GM18867 (cell line): ENCODE data around the gene MMP23B.
"Not testable (repeated sequence)": the region's sequence is repeated elsewhere in the genome, so short reads cannot be mapped to it uniquely, and the experiment has no call there.

Experiments used
- ATAC-seq: cut with Tn5 transposase; IDR thresholded peaks from one replicate; pipeline ENCODE4 v1.9.1; 2021; ENCODE audit warnings: mild to moderate bottlenecking, moderate library complexity; ENCODE audit not compliant: unreplicated experiment

Gene MMP23B

DNA sequence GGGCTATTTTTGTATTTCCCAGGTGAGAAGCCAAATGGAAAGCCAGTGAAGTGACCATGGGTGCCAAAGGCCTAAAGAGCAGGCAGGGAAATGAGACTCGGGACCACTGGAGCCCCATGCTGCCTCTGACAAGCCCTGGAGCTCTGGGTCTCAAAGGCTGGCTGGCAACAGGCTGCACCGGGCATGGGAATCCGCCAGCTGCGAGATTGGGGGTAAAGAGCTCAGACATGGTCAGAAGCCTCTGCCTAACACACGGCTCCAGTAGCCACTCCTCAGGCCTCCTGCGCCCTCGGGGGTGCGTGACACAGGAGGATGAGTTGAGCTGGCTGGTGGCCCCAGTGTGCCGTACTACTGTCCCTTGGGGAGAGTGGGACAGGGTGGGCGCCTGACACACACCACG is 32.3 kb downstream of the MMP23B start:
- not testable (repeated sequence) for ATAC-seq

DNA sequence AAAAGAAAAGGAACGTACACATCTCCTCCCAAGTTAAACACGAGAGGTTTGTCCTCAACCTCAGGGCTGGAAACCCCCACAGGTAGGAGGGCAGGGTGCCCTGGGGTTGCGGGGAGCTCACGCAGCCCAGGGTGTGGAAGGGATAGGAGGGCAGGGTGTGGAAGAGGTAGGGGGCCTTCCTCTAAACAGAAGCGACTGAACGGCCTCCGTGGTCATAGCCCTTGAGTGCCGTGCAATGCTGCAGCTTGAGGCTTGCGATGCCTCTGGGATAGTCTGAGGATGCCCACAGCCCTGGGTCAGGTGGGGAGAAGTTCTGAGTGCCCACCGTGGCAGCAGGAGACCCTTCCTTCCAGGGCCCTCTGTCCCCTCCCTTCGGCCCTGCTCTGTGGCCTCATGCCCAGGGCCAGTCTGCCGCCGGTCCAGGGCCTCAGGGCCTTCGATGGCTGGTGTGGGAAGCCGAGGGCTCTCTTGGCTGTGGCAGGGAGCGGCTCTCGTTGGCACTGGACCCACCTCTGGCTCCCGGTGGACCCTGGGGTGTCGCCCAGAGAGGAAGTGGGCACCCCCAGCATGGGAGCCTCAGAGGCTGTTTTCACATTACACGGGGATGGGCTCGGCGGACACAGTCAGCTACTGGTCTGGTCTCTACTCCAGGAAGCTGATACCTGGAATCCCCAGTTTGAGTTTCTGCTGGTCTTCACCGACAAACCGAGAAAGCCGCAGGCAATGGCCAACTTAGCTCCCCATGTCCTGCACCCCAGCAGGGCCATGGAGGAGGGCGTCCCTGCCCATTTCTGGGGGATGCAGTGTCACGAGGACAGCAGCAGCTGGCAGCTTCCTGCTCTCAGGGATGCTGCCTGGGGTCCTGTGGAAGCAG is 33.2 kb downstream of the MMP23B start:
- ATAC-seq: no peak

DNA sequence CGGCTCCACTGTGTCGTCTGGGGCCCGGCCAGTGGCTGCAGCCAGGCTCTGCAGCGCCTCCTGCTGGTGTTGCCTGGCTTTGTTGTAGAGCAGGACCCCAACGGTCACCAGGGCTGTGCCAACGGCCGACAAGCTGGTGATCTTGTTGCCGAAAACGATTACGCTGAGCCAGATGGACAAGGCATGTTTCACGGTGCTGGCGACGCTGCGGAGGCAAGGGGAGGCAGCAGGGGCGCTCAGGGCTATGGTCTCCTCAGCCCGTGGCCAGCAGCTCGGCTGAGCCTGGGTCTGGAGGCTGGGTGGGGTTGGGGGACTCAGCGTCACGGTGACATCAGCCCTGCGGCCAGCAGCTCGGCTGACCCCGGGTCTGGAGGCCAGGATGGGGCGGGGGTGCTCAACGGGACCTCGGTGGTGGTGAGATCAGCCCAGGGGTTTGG is 33.9 kb downstream of the MMP23B start:
- no peak for ATAC-seq

DNA sequence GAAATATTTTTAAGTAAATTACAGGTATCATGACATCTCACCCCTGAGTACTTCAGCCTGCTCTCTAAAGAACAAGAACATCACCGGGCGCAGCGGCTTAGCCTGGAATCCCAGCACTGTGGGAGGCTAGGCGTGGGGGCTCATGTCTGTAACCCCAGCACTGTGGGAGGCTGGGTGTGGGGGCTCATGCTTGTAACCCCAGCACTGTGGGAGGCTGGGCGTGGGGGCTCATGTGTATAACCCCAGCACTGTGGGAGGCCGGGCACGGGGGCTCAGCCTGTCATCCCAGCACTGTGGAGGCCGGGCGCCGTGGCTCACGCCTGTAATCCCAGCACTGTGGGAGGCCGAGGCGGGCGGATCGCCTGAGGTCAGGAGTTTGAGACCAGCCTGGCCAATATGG is 34.6 kb downstream of the MMP23B start:
- no peak for ATAC-seq

DNA sequence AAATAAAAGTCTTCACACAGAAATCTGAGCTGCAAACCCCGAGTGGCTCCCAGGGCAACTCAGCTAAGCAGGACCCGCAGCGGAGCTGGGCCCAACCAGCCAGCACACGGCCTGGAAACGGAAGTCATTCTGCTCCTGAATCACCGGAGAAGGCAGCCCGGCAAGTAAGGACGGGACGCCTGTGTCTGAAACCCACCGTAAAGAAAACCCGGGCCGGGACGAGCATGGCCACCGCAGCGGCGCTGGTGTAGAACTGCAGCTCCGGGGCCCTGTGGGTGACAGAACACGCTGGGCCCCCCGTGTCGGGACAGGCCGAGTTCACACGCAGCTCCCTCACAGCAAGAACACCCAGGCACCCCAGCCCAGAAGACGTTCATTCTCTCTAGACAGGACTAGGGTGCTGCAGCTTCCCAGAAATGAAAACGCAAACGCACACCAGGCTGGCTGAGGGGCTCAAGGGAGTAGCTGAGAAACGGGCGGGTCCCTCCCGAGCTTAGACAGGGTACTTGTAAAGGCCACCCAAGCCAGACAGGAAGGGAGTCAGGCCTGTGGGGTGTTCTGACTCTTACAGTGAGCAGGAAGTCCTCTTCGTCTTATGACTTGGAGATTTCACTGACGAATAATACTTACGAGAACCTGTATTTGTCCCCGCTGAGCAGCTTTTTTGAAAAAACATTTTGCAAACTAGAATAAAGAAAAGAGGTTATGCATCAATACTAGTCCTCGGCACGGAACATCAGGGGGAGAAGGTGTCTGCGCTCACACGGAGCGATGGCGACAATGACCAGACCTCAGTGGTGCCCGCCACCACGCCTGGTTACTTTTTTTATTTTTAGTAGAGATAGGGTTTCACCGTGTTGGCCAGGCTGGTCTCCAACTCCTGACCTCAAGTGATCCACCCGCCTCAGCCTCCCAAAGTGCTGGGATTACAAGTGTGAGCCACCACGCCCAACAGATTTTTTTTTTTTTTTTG is 37.8 kb downstream of the MMP23B start:
- ATAC-seq: no peak

DNA sequence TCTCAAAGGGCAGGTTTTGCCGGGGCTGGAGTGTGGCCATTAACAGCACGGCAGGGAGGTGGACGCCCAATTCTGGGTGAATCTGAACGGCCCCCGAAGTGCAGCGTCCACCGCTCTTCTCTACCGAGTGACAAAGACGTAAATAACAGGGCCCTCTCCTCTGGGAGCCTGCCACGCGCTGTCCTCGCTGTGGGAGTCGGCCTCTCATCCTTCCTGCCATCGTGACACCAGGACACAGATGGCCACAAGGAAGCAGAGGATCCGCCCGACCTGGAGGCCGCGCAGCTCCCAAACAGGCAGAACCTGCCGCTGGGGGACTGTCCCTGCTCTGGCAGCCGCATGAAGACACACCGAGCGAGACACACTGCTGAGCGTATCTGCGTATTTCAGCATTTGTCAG is 38.9 kb downstream of the MMP23B start:
- ATAC-seq: no peak

DNA sequence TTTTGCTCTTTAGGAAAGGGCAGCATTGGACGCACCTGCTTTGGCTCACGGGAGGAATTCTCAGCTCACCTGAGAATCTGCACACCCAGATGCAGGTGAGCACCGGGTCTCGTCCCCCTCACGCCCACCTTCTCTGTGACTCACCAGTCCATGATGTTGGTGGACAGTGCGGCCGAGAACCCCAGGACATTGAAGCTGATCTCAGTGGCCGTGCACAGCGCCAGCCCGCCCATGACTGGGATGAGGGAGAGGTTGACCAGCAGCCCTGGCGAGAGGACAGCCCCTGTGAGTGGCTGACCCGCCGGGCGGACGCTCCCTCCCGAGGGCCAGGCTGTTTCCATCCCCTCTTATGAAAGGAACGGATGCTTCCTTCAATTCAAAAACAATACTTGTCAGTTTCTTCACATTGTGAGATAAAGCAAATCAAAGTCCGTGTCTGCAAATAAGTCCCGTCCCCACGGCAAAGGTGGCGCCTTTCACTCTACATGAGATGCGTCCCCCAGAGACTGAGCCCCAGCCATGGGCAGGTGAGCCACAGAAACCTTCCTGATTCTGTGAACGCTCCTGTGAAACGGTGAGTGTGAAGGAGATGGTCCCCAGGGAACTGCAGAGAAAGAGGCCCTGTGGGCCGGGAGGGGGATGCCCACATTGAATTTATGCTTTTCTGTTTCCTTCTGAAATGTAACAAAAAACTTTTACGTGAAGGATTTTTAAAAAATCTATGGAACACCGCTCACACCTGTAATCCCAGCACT is 39.6 kb downstream of the MMP23B start:
- no peak for ATAC-seq

DNA sequence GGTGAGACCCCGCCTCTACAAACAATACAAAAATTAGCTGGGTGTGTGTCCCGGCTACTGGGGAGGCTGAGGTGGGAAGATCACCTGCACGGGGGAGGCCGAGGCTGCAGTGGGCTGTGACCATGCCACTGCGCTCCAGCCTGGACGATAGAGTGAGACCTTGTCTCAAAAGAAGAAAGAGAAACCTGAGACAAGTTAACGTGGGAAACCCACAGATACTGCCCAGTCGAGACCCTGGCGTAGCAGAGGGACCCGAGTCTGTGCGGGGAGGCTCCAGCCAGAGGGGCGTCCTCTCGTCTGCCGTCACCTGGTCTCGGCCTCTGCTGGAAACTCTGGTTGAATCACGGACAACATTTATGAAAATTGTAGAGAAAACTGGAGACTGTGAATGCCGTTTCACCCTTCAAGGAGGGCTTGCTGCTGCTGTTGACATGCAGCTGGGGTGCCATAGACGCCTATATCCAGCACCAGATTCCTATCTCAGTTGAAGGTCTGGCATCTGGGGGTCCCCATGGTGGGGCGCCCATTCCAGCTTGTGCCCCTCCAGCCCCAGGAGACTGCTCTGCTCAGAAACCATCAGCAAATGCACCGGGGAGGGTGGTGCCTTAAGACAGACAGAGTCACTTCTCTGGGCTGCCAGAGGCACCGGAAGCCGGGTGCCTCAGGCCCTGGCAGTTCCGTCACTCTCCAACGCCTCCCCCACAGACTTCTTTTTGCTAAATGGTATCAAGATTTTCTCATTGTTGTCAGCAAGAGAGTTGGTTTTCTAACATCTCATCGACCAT is 40.4 kb downstream of the MMP23B start:
- no peak for ATAC-seq

DNA sequence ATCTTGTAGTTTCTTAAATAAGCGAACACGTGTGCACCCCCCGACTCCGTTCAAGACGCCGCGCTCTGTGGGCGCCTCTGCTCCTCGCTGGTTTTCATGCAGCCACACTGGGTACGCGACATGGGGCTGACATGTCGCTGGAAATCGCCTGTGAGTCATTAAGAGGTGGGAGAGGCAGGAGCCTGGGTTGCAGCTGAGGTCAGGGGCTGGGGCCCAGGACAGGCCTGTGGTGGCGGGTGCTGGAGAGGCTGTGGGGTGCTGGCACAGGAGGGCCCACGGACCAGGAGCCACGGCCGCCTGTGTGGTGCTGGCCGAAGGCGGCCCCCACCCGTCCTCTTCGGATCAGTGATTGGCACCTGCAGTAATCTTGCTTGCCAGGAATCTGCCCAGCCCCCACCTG is 42.8 kb downstream of the MMP23B start:
- ATAC-seq: not testable (repeated sequence)

DNA sequence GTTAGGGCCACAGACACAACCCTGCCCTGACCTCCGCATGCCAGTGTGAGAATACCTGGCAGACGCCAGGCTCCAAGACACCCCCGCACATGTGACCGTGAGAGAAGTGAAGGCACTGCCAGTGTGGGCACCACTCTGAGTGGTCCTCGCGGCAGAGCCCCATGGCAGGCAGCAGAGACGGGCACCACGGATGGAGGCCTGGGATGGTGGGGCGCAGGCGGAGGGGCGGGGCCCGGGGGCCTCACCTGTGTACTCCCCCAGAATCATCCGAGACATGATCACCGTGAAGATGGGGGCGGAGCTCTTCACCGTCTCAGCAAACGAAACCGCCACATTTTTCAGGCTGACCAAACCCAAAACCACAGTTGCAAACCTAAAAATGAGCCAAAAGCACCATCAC is 43.2 kb downstream of the MMP23B start:
- peak; percentile 20 for ATAC-seq

DNA sequence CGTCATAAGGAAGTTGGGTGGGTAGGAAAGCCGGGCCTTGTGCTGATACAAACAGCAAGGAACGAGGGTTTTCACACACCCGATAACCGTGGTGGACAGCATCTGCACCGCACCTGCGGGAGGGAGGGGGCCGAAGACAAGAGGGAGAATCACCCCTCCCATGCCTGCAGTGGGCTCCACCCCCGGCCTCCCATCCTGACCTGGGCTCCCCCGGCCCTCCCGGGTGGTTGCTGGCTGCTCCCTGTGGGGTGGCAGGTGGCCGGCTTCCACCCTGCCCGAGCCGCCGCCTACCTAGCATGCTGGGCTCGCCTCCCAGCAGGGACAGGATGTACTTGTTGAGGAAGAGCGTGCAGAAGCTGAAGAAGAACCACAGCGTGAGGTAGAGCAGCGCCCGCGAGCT is 44.1 kb downstream of the MMP23B start:
- not testable (repeated sequence) for ATAC-seq

DNA sequence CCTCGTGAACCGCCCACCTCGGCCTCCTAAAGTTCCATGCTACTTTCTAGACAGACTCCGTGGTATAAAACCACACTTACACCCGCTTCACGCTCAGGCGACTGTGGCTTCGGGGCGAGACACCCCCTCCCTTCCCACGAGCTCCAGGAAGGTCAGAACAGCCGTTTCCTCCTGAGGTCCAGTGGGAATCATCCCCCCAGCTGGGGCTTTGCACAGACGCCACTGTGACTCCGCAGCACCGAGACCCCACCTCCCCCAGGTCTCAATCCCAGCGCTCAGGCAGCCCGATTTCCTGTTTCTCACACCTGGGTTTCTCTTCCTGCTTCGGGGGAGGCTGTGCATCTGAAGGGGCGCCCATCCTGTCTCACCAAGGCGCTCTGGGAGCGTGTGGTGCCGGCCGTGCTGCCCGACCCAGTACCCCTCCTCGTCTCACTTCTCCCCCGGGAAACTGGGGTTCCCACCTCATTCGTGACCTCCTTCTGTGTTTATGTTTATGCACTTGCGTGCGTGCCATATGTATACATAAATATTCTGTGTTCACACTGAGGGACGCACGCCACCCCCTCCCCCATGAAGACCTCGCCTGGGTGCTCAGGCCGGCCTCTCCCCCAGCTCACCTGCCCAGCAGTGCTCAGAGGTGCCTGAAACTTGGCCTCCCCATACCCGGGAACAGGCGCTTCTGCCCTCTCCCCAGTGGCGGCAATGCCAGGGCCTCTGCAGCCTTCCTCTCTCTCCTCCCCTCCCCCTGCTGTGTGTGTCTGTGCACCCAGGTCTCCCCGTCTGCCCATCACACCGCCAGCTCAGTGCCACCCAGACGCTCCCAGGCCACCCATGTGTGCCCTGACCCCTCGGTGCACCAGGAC is 46.0 kb downstream of the MMP23B start:
- peak; percentile 44 for ATAC-seq

DNA sequence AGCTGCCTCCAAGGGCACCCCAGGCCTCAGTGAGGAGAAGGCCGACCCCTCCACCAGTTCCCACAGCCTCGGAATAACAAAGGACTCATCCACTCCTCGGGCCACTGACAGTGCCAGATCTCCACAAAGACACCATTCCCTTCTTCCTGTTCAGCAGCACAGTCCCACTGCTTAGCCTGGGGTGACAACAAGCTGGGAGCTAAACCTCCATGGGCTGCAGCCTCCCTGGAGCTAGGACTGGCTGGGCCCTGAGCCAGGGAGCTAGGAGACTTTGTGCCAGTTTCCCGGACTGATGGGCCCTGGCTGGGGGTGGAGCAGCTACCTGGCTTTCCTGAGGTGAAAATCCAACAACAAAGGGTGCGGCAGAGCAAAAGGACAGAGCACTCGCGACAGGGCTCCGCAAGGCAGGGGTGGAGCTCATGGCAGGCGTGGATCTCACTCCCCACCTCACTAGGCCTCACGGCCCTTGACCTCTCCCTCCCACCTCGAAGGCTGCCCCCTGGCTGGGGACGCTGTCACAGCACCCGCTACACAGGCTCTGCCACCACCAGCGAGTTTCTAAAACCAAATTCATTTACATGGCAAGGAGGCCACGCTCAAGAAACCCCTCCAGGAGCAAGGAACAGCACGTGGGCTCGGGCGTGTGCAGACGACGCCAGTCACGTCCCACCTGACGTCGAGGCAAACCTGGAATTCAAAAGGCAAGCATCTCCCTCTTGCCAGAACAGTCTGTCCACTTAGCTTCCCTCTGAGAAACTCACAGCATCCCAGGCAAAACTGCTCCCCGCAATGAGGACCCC is 46.8 kb downstream of the MMP23B start:
- no peak for ATAC-seq

DNA sequence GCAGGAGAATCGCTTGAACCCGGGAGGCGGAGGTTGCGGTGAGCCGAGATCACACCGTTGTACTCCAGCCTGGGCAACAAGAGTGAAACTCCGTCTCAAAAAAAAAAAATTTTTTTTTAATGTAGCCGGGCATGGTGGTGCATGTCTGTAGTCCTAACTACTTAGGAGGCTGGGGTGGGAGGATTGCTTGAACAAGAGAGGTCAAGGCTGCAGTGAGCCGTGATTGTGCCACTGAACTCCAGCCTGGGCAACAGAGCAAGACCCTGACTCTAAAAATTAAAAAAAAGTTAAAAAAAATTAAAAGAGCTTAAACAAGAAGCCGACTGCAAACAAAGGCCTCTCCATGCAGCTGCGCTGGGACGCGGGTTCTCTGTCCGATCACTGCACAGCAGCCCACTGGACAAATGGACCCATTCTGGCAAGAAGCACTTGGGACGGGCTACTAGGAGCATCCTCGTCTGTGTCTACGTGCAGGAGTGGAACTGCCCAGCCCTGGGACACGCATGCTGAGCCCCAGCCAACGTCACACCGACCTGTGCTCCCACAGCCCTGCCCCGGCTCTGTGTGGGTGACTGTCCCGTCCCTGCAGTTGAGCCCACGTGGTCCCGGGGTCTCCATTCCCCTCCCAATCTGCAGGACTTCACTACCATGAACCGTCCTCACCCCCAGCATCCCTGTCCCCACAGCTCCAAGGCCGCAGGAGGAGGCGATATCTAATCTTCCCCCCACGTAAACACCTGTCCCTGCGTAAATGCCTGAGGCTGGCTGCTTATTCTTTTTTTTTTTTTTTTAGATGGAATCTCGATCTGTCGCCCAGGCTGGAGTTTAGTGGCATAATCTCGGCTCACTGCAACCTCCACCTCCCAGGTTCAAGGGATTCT is 48.3 kb downstream of the MMP23B start:
- no peak for ATAC-seq

DNA sequence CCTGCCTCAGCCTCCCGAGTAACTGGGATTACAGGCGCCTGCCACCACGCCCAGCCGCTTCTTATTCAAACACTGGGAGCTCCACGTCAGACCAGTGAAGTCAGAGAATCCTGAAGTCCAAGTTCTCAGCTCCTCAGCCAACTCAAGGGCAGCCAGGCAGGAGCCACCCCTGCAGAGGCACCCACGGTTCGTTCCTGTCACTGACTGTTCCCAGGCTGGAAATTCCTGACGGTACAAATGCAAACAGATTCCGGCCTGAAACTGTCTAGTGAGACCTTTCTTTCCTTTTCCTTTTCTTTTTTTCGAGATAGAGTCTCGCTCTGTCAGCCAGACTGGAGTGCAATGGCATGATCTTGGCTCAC is 48.9 kb downstream of the MMP23B start:
- ATAC-seq: no peak

DNA sequence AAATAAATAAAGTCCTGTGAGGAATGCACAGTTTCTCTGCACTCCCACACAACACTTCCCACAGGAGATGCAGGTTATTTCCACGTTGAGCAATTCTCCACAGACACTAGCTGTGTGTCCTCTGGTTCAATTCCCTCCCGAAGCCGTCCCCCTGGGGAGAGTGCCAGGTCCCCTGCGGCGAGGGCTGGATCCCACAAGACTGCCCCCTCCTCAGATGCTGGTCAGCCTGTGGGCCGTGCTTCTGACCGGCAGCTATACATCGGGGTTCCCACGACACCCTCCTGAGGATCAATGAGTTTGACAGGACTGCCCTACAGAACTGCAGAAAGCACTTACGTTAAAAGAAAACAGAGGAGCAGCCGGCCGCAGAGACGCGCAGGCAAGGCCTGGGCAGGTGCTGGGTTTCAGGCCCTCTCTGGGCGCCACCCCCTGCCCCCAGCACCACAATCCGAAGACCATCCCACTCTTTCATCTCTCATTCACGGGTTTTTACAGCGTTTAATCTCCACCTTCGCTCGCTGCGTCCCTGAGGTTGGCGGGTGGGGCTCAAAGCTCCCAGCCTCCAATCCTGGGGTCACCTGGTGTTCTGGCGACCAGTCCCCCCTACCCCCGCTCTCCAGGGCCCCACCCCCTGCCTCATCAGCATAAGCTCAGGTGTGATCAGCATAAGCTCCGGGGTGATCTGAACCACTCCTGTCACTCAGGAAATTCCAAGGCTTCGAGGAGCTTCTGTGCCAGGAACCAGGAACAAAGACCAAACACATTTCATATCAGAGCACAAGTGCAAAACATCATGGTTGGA is 51.3 kb downstream of the MMP23B start:
- ATAC-seq: no peak
